GM12801 (cell line): ENCODE data around the gene UNC80.

Experiments
- CTCF ChIP-seq: IDR thresholded peaks from one replicate; pipeline ENCODE4 v1.5.1; 2011; ENCODE audit warnings: control low read depth; ENCODE audit not compliant: insufficient read length; ENCODE audit errors: extremely low read depth

UNC80 gene

GRCh38 chr2:209984291-209984690 is 212.7 kb downstream of the UNC80 start:
- no peak for TF ChIP-seq CTCF

DNA sequence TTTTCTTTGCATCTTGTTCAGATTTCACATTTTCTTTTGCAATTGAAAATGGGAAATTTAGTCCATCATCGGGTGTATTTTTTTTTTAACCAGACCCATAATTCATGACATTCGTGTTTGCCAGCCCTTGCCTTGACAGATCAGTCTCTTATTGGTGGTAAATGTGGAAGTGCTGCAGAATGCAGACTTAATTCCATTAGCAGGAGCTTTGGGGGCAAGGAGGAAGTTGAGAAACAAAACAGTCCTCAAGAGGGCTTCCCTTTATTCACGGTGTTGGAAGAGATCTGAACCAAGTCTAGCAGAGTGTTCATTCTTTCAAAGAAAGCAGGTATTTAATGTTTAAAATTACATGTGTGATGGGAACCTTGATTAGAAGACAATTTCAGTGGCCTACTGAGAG is 214.2 kb downstream of the UNC80 start:
- no peak for TF ChIP-seq CTCF

GRCh38 chr2:209986415-209986814 is 214.8 kb downstream of the UNC80 start:
- no peak for TF ChIP-seq CTCF

DNA sequence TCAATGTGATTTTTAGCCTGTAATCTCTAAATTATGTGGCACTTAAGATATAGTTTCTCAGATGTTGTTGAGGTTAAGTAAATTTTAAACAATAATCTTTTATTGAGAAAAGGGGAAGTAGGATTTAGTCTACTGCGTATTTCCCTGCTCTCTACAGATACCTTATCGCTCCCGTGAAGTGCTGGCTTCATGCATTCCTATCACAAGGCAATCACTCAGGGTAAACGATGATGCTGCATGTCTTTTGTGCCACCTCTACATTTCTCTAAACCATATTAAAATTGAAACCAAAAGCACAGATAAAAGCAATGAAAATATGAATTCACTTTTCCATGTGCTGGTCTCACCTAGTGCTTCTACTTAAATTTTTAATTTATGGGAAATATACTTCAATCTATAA is 216.4 kb downstream of the UNC80 start:
- TF ChIP-seq CTCF, result no peak

GRCh38 chr2:209990838-209991237 is 219.2 kb downstream of the UNC80 start:
- TF ChIP-seq CTCF, result no peak

DNA sequence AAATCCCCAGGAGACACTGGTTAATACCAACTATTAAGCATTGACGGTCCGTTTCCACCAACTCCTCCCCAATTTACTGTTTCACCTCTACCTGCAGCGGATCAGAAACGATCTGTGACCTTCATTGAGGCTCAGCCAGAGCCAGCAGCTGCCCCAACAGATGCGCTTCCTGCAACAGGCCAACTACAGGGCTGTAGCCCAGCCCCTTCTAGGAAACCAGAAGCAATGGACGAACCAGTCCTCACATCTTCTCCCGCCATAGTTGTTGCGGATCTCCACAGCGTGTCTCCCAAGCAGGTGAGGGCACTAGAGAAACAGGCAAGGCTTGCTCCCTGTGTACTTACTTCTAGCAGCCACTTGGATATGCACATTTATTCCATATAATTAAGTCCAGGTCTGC is 222.3 kb downstream of the UNC80 start:
- no peak for TF ChIP-seq CTCF

DNA sequence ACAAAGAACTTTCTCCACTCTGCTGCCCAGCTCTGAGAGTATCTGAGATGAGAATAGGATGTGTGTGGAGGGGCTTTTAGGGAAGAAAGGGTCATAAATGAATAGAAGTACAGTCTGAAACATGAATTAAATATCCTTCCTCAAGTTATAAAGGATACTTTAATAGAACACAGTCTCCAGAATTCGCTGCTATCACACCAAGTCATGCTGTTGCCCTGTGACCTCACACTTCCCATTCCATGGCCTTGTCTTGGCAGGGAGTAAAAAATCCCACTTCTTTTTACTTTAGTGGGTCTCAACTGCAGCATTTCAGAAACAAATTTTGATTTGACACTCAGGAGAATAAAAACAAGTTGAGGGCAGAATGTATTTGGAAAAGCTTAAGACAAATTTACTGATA is 227.0 kb downstream of the UNC80 start:
- no peak for TF ChIP-seq CTCF

GRCh38 chr2:210000464-210001324 is 229.1 kb downstream of the UNC80 start:
- TF ChIP-seq CTCF, result no peak
